Measurements from ENCODE around the gene RSPH1.

Gene RSPH1

GRCh38 chr21:42436914-42437313 lies 59.1 kb downstream of the RSPH1 start:
- Histone ChIP-seq H3K27me3 (replicated peaks; ENCODE audit: control insufficient read depth, insufficient read depth, low read length) (no peaks in the 10 kb centered on the region), H3K36me3 (ENCODE audit: control insufficient read depth, insufficient read depth, low read length) (no peaks in the 10 kb centered on the region), H3K4me3 (replicated peaks; ENCODE audit: low read depth, low read length) (no peak overlapping the region)
- no peak for DNase-seq (ENCODE audit: extremely low read depth, insufficient read length)
- TF ChIP-seq, protein P1, sequence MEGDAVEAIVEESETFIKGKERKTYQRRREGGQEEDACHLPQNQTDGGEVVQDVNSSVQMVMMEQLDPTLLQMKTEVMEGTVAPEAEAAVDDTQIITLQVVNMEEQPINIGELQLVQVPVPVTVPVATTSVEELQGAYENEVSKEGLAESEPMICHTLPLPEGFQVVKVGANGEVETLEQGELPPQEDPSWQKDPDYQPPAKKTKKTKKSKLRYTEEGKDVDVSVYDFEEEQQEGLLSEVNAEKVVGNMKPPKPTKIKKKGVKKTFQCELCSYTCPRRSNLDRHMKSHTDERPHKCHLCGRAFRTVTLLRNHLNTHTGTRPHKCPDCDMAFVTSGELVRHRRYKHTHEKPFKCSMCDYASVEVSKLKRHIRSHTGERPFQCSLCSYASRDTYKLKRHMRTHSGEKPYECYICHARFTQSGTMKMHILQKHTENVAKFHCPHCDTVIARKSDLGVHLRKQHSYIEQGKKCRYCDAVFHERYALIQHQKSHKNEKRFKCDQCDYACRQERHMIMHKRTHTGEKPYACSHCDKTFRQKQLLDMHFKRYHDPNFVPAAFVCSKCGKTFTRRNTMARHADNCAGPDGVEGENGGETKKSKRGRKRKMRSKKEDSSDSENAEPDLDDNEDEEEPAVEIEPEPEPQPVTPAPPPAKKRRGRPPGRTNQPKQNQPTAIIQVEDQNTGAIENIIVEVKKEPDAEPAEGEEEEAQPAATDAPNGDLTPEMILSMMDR (IDR thresholded peaks at IDR 0.05; ENCODE audit: insufficient read depth, low read length, poor library complexity, severe bottlenecking) = no peak

DNA sequence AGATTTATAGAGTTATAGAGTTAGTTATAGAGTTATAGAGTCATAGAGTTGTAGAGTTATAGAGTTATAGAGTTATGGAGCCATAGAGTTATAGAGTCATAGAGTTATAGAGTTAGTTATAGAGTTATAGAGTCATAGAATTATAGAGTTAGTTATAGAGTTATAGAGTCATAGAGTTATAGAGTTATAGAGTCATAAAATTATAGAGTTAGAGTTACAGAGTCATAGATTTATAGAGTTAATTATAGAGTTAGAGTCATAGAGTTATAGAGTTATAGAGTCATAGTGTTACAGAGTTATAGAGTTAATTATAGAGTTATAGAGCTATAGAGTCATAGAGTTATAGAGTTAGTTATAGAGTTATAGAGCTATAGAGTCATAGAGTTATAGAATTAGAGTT lies 60.2 kb downstream of the RSPH1 start:
- DNase-seq (ENCODE audit: extremely low read depth, insufficient read length) = no peak
- Histone ChIP-seq H3K4me3 (replicated peaks; ENCODE audit: low read depth, low read length) (no peak overlapping the region), H3K36me3 (ENCODE audit: control insufficient read depth, insufficient read depth, low read length) (no peaks in the 10 kb centered on the region), H3K27me3 (replicated peaks; ENCODE audit: control insufficient read depth, insufficient read depth, low read length) (no peaks in the 10 kb centered on the region)
- TF ChIP-seq, protein P1 (IDR thresholded peaks at IDR 0.05; ENCODE audit: insufficient read depth, low read length, poor library complexity, severe bottlenecking) = no peak

- Histone ChIP-seq H3K27me3 (replicated peaks; ENCODE audit: control insufficient read depth, insufficient read depth, low read length) (no peaks in the 10 kb centered on the region), H3K36me3 (ENCODE audit: control insufficient read depth, insufficient read depth, low read length) (no peaks in the 10 kb centered on the region), H3K4me3 (replicated peaks; ENCODE audit: low read depth, low read length) (no peak overlapping the region)
- no peak for DNase-seq (ENCODE audit: extremely low read depth, insufficient read length)
- TF ChIP-seq, protein P1 (IDR thresholded peaks at IDR 0.05; ENCODE audit: insufficient read depth, low read length, poor library complexity, severe bottlenecking) = no peak
Observed at GRCh38 chr21:42435401-42435800, 60.6 kb downstream of the RSPH1 start.

GRCh38 chr21:42434884-42435283 lies 61.1 kb downstream of the RSPH1 start:
- no peak overlapping the region for H3K4me3 ChIP-seq (replicated peaks; ENCODE audit: low read depth, low read length)
- no peaks in the 10 kb centered on the region for H3K36me3 ChIP-seq (ENCODE audit: control insufficient read depth, insufficient read depth, low read length)
- DNase-seq (ENCODE audit: extremely low read depth, insufficient read length) = no peak
- H3K27me3 ChIP-seq (replicated peaks; ENCODE audit: control insufficient read depth, insufficient read depth, low read length) = no peaks in the 10 kb centered on the region
- TF ChIP-seq, protein P1 (IDR thresholded peaks at IDR 0.05; ENCODE audit: insufficient read depth, low read length, poor library complexity, severe bottlenecking) = no peak

- no peak for DNase-seq (ENCODE audit: extremely low read depth, insufficient read length)
- Histone ChIP-seq H3K36me3 (ENCODE audit: control insufficient read depth, insufficient read depth, low read length) (no peaks in the 10 kb centered on the region), H3K4me3 (replicated peaks; ENCODE audit: low read depth, low read length) (no peak overlapping the region), H3K27me3 (replicated peaks; ENCODE audit: control insufficient read depth, insufficient read depth, low read length) (no peaks in the 10 kb centered on the region)
- TF ChIP-seq, protein P1 (IDR thresholded peaks at IDR 0.05; ENCODE audit: insufficient read depth, low read length, poor library complexity, severe bottlenecking) = no peak
Observed at GRCh38 chr21:42433946-42434551, 62.0 kb downstream of the RSPH1 start.

- DNase-seq (ENCODE audit: extremely low read depth, insufficient read length) = no peak
- TF ChIP-seq, protein P1 (IDR thresholded peaks at IDR 0.05; ENCODE audit: insufficient read depth, low read length, poor library complexity, severe bottlenecking) = no peak
- Histone ChIP-seq H3K27me3 (replicated peaks; ENCODE audit: control insufficient read depth, insufficient read depth, low read length) (no peaks in the 10 kb centered on the region), H3K4me3 (replicated peaks; ENCODE audit: low read depth, low read length) (no peak overlapping the region), H3K36me3 (ENCODE audit: control insufficient read depth, insufficient read depth, low read length) (no peaks in the 10 kb centered on the region)
Observed at GRCh38 chr21:42432695-42433094, 63.3 kb downstream of the RSPH1 start.
